PC-9 (cell line): ENCODE data around the gene GMEB2. TPM values are rescaled to one million over a fixed set of nuclear protein-coding genes. Genes with fewer than 3 reads are reported as not detected.

Experiments
- BruUV-seq: library from RNA; stranded (reverse); fragments of 400-500 nt; replicated peaks from 2 replicates; lab custom pipeline; 2021; lab: Mats Ljungman, UMichigan
- CTCF ChIA-PET: fragments of 300-600 bp; sonication (Branson Sonifier 250); formaldehyde crosslinking; loops from one replicate; lab custom pipeline; 2022; ENCODE audit warnings: antibody characterized with exemption; lab: Charles Lee
- POLR2A ChIA-PET: fragments of 300-600 bp; sonication (Branson Sonifier 250); formaldehyde crosslinking; loops from one replicate; lab custom pipeline; 2022; ENCODE audit warnings: antibody characterized with exemption; ENCODE audit not compliant: unreplicated experiment; lab: Charles Lee
- DNase-seq, 2 experiments: peaks; one replicate each; pipeline versions ENCODE4 v3.0.0 to v3.0.0-alpha.2; 2015 to 2022; ENCODE audit warnings: mixed read lengths in 1 of 2
- H2AFZ ChIP-seq: fragments of 200-600 bp; sonication (generic); 2 replicates; pipeline ENCODE4 v1.8.1; 2017; ENCODE audit warnings: antibody characterized with exemption
- H3F3A ChIP-seq: fragments of 200-600 bp; sonication (generic); 2 replicates; pipeline ENCODE4 v1.8.1; 2017; ENCODE audit warnings: antibody characterized with exemption, mild to moderate bottlenecking, low read depth; ENCODE audit not compliant: insufficient read depth
- H3K27ac ChIP-seq: fragments of 200-600 bp; sonication (generic); 2 replicates; pipeline ENCODE4 v1.6.1; 2016; ENCODE audit warnings: mixed run types
- H3K27me3 ChIP-seq: fragments of 200-600 bp; sonication (generic); 2 replicates; pipeline ENCODE4 v1.6.1; 2016; ENCODE audit warnings: low read depth, mixed run types; ENCODE audit not compliant: insufficient read depth
- H3K36me3 ChIP-seq: fragments of 200-600 bp; sonication (generic); 2 replicates; pipeline ENCODE4 v1.6.1; 2016; ENCODE audit warnings: low read depth, mixed run types
- H3K4me1 ChIP-seq: fragments of 200-600 bp; sonication (generic); replicated peaks from 2 replicates; pipeline ENCODE4 v1.6.1; 2016; ENCODE audit warnings: mixed run types; ENCODE audit not compliant: insufficient read depth
- H3K4me2 ChIP-seq: fragments of 200-600 bp; sonication (generic); 2 replicates; pipeline ENCODE4 v1.6.1; 2017; ENCODE audit warnings: mixed run types
- H3K4me3 ChIP-seq: fragments of 200-600 bp; sonication (generic); 2 replicates; pipeline ENCODE4 v1.6.1; 2016; ENCODE audit warnings: mixed run types
- H3K79me2 ChIP-seq: fragments of 200-600 bp; sonication (generic); 2 replicates; pipeline ENCODE4 v1.6.1; 2017; ENCODE audit warnings: low read depth, mixed run types
- H3K9me2 ChIP-seq: fragments of 200-600 bp; sonication (generic); 2 replicates; pipeline ENCODE4 v1.8.1; 2017; ENCODE audit warnings: mild to moderate bottlenecking; ENCODE audit not compliant: insufficient read depth
- H3K9me3 ChIP-seq: fragments of 200-600 bp; sonication (generic); 2 replicates; pipeline ENCODE4 v1.8.1; 2016; ENCODE audit warnings: low read depth; ENCODE audit not compliant: insufficient read depth
- H4K20me1 ChIP-seq: fragments of 200-600 bp; sonication (generic); 2 replicates; pipeline ENCODE4 v1.8.1; 2017; ENCODE audit not compliant: insufficient read depth
- EZH2 ChIP-seq: fragments of 200-600 bp; sonication (generic); IDR thresholded peaks from 2 replicates; pipeline ENCODE4 v1.8.0; 2017; ENCODE audit warnings: antibody characterized with exemption, low read depth
- intact Hi-C: fragments of 100-400 bp; cut with micrococcal nuclease; formaldehyde crosslinking; loops from one replicate; pipeline ENCODE4 v1.10.0; 2022; ENCODE audit not compliant: unreplicated experiment
- total RNA-seq: library from RNA; stranded (reverse); gene quantifications from 2 replicates; pipeline ENCODE4 v1.2.3, GENCODE V29; 2021
- TF ChIP-seq, protein P1 (sequence below): fragments of 200-600 bp; sonication (generic); conservative IDR thresholded peaks from 2 replicates; pipeline ENCODE4 v1.6.1; 2017; ENCODE audit warnings: mixed run types, antibody characterized with exemption, mild to moderate bottlenecking, moderate library complexity

Gene GMEB2
- total RNA-seq, 1 experiment from 2014 or later, result 19.3 TPM

- CTCF ChIA-PET, result no interaction called here
Measured at GRCh38 chr20:63645218-63645617, 18.3 kb upstream of the GMEB2 start.

GRCh38 chr20:63643946-63644345 lies 17.0 kb upstream of the GMEB2 start:
- no peaks in the 10 kb centered on the region for H3K27me3 ChIP-seq
- POLR2A ChIA-PET, result interaction anchor here (0.6 kb wide), 1 partner anchor 44 kb away, joined by 3 read pairs; no protein-coding TSS in a partner anchor
- no peak for DNase-seq
- H4K20me1 ChIP-seq, result no peaks in the 10 kb centered on the region
- H3K4me3 ChIP-seq, result no peak overlapping the region
- no peak for TF ChIP-seq EZH2
- no peak overlapping the region for H3K27ac ChIP-seq
- CTCF ChIA-PET, result no interaction called here
- H3K79me2 ChIP-seq, result no peaks in the 10 kb centered on the region
- no TSS peak for BruUV-seq
- peaks cover 16% of the 10 kb centered on the region; the same call in 1 of the 2 replicates for H3F3A ChIP-seq
- no peaks in the 10 kb centered on the region for H3K9me2 ChIP-seq
- H3K4me1 ChIP-seq, result peaks cover 16% of the 10 kb centered on the region
- intact Hi-C loops, result loop anchor here (5.0 kb wide), 1 partner anchor 92 kb away; the partner anchor contains the start of gene FNDC11
- H3K36me3 ChIP-seq, result no peaks in the 10 kb centered on the region
- no peak overlapping the region for H2AFZ ChIP-seq
- H3K4me2 ChIP-seq, result no peak overlapping the region
- no peaks in the 10 kb centered on the region for H3K9me3 ChIP-seq

More at GRCh38 chr20:63645218-63645617, 18.3 kb upstream of the GMEB2 start:
- Histone ChIP-seq H3K4me2 (no peak overlapping the region), H3F3A (peaks cover 19% of the 10 kb centered on the region; the same call in 1 of the 2 replicates), H3K79me2 (no peaks in the 10 kb centered on the region), H3K36me3 (no peaks in the 10 kb centered on the region), H3K9me3 (no peaks in the 10 kb centered on the region), H3K4me1 (peaks cover 13% of the 10 kb centered on the region), H2AFZ (no peak overlapping the region), H4K20me1 (no peaks in the 10 kb centered on the region), H3K27me3 (no peaks in the 10 kb centered on the region), H3K27ac (no peak overlapping the region), H3K9me2 (no peaks in the 10 kb centered on the region), H3K4me3 (no peak overlapping the region)
- intact Hi-C loops, result no loop called here
- no peak for DNase-seq
- no TSS peak for BruUV-seq
- POLR2A ChIA-PET, result interaction anchor here (0.7 kb wide), 1 partner anchor 150 kb away, joined by 3 read pairs; no protein-coding TSS in a partner anchor
- TF ChIP-seq, protein P1, sequence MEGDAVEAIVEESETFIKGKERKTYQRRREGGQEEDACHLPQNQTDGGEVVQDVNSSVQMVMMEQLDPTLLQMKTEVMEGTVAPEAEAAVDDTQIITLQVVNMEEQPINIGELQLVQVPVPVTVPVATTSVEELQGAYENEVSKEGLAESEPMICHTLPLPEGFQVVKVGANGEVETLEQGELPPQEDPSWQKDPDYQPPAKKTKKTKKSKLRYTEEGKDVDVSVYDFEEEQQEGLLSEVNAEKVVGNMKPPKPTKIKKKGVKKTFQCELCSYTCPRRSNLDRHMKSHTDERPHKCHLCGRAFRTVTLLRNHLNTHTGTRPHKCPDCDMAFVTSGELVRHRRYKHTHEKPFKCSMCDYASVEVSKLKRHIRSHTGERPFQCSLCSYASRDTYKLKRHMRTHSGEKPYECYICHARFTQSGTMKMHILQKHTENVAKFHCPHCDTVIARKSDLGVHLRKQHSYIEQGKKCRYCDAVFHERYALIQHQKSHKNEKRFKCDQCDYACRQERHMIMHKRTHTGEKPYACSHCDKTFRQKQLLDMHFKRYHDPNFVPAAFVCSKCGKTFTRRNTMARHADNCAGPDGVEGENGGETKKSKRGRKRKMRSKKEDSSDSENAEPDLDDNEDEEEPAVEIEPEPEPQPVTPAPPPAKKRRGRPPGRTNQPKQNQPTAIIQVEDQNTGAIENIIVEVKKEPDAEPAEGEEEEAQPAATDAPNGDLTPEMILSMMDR, result no peak
- no peak for TF ChIP-seq EZH2

DNA sequence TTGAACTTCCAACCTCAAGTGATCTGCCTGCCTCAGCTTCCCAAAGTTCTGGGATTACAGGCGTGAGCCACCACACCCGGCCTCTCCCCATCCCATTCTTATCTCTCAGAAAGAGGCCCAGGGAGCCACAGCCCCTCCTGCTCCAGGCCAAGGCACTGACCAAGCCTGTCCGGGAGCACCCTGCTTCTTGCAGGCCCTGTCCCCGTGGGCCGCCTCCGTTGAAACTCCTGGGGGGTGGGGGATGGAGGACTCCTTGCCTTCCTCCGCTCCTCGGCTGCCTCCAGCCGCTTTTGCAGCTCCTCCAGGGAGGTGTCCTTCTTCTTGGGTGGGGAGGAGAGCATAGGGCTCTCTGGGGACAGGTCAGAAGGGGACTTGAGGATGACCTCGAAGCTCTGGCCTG lies 16.6 kb upstream of the GMEB2 start:
- POLR2A ChIA-PET, result interaction anchor here (0.6 kb wide), 1 partner anchor 44 kb away, joined by 3 read pairs; no protein-coding TSS in a partner anchor
- Histone ChIP-seq H3K27ac (no peak overlapping the region), H2AFZ (no peak overlapping the region), H3K4me1 (peaks cover 16% of the 10 kb centered on the region), H3K4me2 (peak overlapping the region; percentile 84; the same call in 1 of the 2 replicates), H3K9me2 (no peaks in the 10 kb centered on the region), H3K4me3 (no peak overlapping the region), H3K79me2 (no peaks in the 10 kb centered on the region), H3F3A (peaks cover 13% of the 10 kb centered on the region; the same call in 1 of the 2 replicates), H3K27me3 (no peaks in the 10 kb centered on the region), H3K36me3 (no peaks in the 10 kb centered on the region), H3K9me3 (no peaks in the 10 kb centered on the region), H4K20me1 (no peaks in the 10 kb centered on the region)
- intact Hi-C loops, result loop anchor here (5.0 kb wide), 1 partner anchor 91 kb away; the partner anchor contains the start of gene FNDC11
- DNase-seq, result no peak
- CTCF ChIA-PET, result no interaction called here
- BruUV-seq, result no TSS peak
- no peak for TF ChIP-seq EZH2
- TF ChIP-seq, protein P1, result no peak
